IPS-18c (cell line): ENCODE data around the gene INO80E.
"Not testable (repeated sequence)": the region's sequence is repeated elsewhere in the genome, so short reads cannot be mapped to it uniquely, and the experiment has no call there.

ENCODE experiments used
- H3K4me3 ChIP-seq: 2 replicates; pipeline ENCODE4 v1.7.0; 2013; ENCODE audit warnings: low read depth, mild to moderate bottlenecking, low read length, moderate library complexity; ENCODE audit not compliant: insufficient read depth
- H3K9me3 ChIP-seq: one replicate; pipeline ENCODE4 v1.6.1; 2013; ENCODE audit warnings: mild to moderate bottlenecking, low read length, moderate library complexity; ENCODE audit not compliant: control insufficient read depth, insufficient read depth

INO80E gene

DNA sequence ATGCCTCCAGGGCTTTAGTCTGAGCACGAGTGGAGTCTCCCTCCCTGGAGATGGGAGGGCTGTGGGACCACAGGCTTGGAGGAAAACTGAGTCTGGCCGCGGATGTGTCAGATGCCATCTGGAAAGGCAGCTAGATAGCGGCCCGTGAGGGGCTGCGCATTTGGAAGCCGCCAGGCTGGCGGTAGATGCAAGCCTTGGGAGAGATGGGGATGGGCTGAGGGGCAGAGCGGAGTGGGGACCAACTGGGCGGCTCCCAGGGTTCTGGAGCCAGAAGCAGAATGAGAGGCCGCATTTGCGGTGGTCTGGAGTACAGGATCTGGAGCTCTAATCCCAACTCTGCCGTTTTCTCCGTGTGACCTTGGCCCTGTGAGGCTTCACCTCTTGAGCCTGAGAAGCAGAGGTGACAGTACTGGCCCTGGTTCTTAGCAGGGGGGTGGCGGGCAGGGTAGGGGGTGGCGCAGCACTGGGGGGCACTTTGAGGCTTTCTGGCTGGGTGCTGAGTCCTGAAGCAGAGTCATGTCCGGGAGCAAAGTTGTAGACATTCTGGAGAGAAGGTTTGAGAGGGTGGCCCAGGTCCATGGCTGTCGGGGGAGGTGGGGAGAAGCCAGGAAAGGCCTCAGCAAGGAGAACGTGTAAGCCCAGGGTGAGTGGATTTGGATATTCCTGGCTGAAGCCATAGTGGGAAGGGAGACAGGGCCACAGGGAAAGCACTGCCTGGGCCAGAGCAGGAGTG lies 6.7 kb downstream of the INO80E start:
- H3K4me3 ChIP-seq: no peak overlapping the region
- no peaks in the 10 kb centered on the region for H3K9me3 ChIP-seq

DNA sequence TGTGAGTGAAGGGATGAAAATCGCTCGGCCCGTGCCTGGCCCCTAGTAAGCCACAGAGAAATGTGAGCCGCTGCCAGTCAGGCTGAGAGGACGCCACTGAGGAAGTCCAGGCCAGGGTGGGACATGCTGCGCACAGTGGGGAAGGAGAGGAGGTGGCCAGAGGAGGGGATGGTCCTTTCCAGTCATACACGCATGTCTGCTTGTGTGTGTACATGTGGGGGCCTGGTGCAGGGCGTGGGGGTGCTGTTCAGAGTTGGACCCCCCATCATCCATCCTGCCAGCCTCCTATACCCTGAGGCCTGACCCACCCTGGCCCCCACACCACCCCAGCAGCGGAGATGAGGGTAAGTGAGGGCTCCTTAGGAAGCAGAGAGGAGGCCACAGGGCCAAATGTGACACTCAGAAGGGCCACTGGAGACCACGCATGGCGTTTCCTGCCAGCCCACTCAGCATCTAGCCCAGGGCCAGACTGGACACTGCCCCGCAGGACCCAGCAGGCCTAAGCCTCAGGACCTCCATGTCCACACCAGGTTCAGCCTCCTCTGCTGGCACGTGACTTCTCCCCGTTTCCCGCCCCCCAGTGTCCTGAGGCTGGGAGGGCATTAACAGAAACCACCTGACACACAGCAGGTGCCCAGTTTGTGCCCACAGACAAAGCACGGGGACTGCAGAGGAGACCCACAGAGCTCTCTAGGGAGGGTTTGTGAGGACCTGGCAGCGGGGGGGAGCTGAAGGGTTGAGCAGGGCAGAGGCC lies 7.8 kb downstream of the INO80E start:
- Histone ChIP-seq H3K4me3 (no peak overlapping the region), H3K9me3 (no peaks in the 10 kb centered on the region)

DNA sequence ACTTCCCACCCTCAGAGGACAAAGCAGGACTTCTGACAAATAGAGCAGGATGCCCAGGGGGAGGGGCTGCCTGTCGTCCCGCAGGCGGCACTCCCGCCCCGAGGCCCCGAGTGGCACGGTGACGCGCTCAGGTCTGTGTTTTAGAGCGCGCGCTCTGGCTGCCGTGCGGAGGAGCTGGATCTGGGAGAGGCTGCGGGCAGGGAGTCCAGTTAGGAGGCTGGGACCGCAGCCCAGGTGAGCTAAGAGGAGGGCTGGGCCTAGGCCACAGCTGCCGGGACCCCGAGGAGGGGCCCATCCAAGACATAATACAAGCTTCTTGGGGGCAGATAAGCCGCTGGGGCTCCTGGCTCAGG lies 8.4 kb downstream of the INO80E start:
- H3K4me3 ChIP-seq: no peak overlapping the region
- no peaks in the 10 kb centered on the region for H3K9me3 ChIP-seq

DNA sequence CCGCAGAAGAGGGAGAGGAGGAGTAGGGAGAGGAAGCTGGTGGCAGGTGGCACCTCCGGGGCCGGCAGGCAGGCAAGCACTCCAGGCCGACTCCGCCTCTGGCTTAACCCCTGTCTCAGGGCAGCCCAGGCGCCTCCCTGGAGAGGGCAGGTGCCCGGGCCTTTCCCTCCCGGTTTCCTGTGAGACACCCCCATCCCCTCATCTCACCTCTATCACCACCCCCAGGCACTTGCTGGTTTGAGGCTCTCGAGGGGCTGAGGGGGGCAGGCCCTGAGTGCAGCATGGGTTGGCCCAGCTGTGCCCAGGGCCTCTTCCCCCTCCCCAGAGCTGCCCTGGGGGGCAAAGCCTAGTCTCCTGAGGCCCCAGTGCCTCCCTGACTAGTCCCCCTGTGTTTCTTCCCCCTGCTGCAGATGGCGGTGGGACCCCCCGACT lies 8.8 kb downstream of the INO80E start:
- no peaks in the 10 kb centered on the region for H3K9me3 ChIP-seq

GRCh38 chr16:30005341-30006094 lies 9.5 kb downstream of the INO80E start:
- Histone ChIP-seq H3K4me3 (no peak overlapping the region), H3K9me3 (no peaks in the 10 kb centered on the region)

More for the DNA sequence above, 8.8 kb downstream of the INO80E start:
- H3K4me3 ChIP-seq: no peak overlapping the region

GRCh38 chr16:30006095-30006473 lies 10.0 kb downstream of the INO80E start:
- no peak overlapping the region for H3K4me3 ChIP-seq
- H3K9me3 ChIP-seq: no peaks in the 10 kb centered on the region

- H3K9me3 ChIP-seq: no peaks in the 10 kb centered on the region
- H3K4me3 ChIP-seq: no peak overlapping the region
Observed at GRCh38 chr16:30006659-30007377, 10.8 kb downstream of the INO80E start.

DNA sequence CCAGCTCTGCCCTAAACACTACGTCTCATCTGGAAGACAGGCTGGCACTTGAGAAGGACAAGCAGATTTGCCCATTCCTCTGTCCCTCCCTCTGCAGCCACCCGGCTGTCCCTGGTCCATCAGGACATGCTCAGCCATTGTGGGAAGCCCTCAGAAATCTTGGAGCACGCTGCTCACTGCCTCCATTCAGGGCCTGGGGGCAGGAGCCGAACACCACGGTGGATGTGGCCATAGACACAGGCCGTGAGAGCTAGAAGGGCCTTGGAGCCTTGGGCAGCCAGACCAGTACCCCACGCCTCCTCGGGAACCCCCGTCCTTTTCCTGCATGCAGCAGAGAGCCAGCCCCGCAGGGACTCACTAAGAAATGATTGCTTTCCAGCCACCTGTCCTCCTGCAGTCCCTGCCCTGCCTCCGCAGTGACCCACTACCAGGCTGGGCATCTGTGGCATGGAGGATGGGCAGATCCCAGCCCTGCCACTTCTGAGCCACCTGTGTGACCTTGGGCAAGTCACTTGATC lies 11.4 kb downstream of the INO80E start:
- Histone ChIP-seq H3K9me3 (no peaks in the 10 kb centered on the region), H3K4me3 (no peak overlapping the region)

- Histone ChIP-seq H3K4me3 (no peak overlapping the region), H3K9me3 (no peaks in the 10 kb centered on the region)
Observed at GRCh38 chr16:30009085-30009862, 13.2 kb downstream of the INO80E start.

- H3K4me3 ChIP-seq: peak overlapping the region; percentile 69
- no peaks in the 10 kb centered on the region for H3K9me3 ChIP-seq
Observed at GRCh38 chr16:30009990-30010843, 14.2 kb downstream of the INO80E start.

DNA sequence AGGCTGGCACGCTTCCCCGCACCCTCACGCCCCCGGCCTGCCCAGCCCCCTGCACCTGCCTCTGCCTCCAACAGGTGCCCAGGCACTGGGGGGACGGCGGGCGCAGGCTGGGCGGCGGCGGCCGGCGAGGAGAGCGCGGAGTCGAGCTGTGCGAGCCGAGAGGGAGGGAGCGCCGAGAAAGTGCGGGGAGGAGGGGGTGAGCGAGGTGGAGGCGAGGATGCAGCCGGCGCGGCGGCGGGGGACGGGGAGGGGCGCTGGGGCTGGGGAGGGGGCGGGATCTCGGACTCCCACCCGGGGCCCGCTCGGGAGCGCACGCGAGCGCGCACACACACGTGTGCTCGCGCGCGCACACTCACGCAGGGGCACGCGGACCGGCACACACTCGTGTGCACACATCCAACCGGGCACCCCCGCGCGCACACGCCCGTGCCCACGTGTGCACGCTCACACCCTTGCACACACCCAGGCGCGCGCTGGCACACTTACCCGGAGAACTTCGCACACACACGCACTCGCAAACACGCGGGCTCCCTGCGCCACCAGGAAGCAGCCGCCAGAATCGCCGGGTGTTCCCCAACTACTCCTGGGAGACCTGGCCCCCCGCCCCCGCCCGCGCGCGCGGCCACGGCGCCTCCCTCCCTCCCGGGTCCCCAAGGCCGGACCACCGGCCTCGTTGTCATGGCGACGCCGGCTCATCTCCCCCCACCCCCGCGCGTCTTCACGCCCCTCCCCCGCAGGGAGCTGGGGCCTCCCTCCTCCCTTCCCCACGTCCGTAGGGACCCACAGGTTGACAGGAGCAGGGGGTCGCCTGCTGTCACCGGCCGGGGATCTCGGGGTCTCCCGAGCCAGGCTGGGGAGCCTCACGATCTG lies 15.0 kb downstream of the INO80E start, which contains the start of gene DOC2A:
Gene DOC2A, minus strand, starts transcription at position 184 of the 870 bp plus-strand sequence. CDS start 805 bp downstream, outside the sequence.
- H3K4me3 ChIP-seq: peak within 1 kb of the TSS; percentile 69
- no peaks in the 10 kb centered on the region for H3K9me3 ChIP-seq

- Histone ChIP-seq H3K9me3 (no peaks in the 10 kb centered on the region), H3K4me3 (peak overlapping the region; percentile 69)
Observed at GRCh38 chr16:30011714-30012504, 15.9 kb downstream of the INO80E start.

DNA sequence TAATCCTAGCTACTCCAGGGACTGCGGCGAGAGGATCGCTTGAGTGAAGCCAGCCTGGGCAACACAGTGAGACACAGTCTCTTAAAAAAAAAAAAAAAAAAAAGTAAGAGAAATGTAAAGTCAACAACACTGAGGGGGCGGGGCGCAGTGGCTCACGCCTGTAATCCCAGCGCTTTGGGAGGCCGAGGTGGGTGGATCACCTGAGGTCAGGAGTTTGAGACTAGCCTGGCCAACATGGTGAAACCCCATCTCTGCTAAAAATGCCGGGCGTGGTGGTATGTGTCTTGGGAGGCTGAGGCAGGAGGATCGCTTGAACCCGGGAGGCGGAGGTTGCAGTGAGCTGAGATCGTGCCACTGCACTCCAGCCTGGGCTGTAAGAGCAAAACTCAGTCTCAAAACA lies 16.6 kb downstream of the INO80E start:
- not testable (repeated sequence) for H3K9me3 ChIP-seq, H3K4me3 ChIP-seq

- not testable (repeated sequence) for H3K9me3 ChIP-seq, H3K4me3 ChIP-seq
Observed at GRCh38 chr16:30015450-30015849, 19.4 kb downstream of the INO80E start.
